ENCODE data around the gene ZBTB47. TPM values are rescaled to one million over a fixed set of nuclear protein-coding genes. Genes with fewer than 3 reads are reported as not detected.

Gene ZBTB47
- total RNA-seq, 1 experiment from 2014 or later: 9.5 TPM

- Histone ChIP-seq H4K20me1 (ENCODE audit: low read length) (no peaks in the 10 kb centered on the region), H3K4me1 (ENCODE audit: insufficient read depth, low read length) (no peaks in the 10 kb centered on the region), H3K4me3 (ENCODE audit: low read length) (no peak overlapping the region), H3K79me2 (ENCODE audit: low read length) (no peaks in the 10 kb centered on the region), H3K36me3 (ENCODE audit: low read depth, low read length) (no peaks in the 10 kb centered on the region), H3K9ac (ENCODE audit: low read length) (no peak overlapping the region), H3K4me2 (ENCODE audit: low read length) (no peak overlapping the region), H3K9me3 (ENCODE audit: low read length) (no peaks in the 10 kb centered on the region), H2AFZ (ENCODE audit: low read length) (no peak overlapping the region), H3F3A (ENCODE audit: low read length, unreplicated experiment) (no peaks in the 10 kb centered on the region), H3K27me3 (ENCODE audit: low read length) (no peaks in the 10 kb centered on the region), H3K9me2 (replicated peaks; ENCODE audit: low read length) (no peaks in the 10 kb centered on the region), H3K27ac (ENCODE audit: low read length) (no peak overlapping the region)
- ATAC-seq (no peak), DNase-seq (no peak)
- ChIA-PET CTCF (interaction anchor here (0.6 kb wide), 1 partner anchor 88 kb away, joined by 3 read pairs; no protein-coding TSS in a partner anchor), POLR2A (ENCODE audit: unreplicated experiment) (no interaction called here)
- no peak for TF ChIP-seq EZH2phosphoT487 (IDR thresholded peaks at IDR 0.05; ENCODE audit: borderline replicate concordance, low read length)
- no peak for TF ChIP-seq CTCF (conservative IDR thresholded peaks at IDR 0.05; ENCODE audit: low read depth, low read length)
- TF ChIP-seq EZH2 (IDR thresholded peaks at IDR 0.05; ENCODE audit: low read length, unreplicated experiment): no peak
- BruUV-seq (replicated peaks): no TSS peak
- intact Hi-C loops (cut with micrococcal nuclease): no loop called here
Measured at GRCh38 chr3:42712688-42713372, 59.3 kb downstream of the ZBTB47 start.

- POLR2A ChIA-PET (ENCODE audit: unreplicated experiment): no interaction called here
- no peak overlapping the region for H3K9ac ChIP-seq (ENCODE audit: low read length)
- no peaks in the 10 kb centered on the region for H3K9me3 ChIP-seq (ENCODE audit: low read length)
- no peaks in the 10 kb centered on the region for H3K27me3 ChIP-seq (ENCODE audit: low read length)
- no peaks in the 10 kb centered on the region for H3K36me3 ChIP-seq (ENCODE audit: low read depth, low read length)
- no peaks in the 10 kb centered on the region for H3F3A ChIP-seq (ENCODE audit: low read length, unreplicated experiment)
- H3K4me1 ChIP-seq (ENCODE audit: insufficient read depth, low read length): no peaks in the 10 kb centered on the region
- no peak for TF ChIP-seq EZH2 (IDR thresholded peaks at IDR 0.05; ENCODE audit: low read length, unreplicated experiment)
- TF ChIP-seq EZH2phosphoT487 (IDR thresholded peaks at IDR 0.05; ENCODE audit: borderline replicate concordance, low read length): no peak
- no peak for TF ChIP-seq CTCF (conservative IDR thresholded peaks at IDR 0.05; ENCODE audit: low read depth, low read length)
- H3K4me3 ChIP-seq (ENCODE audit: low read length): no peak overlapping the region
- H3K9me2 ChIP-seq (replicated peaks; ENCODE audit: low read length): no peaks in the 10 kb centered on the region
- BruUV-seq (replicated peaks): no TSS peak
- no peaks in the 10 kb centered on the region for H4K20me1 ChIP-seq (ENCODE audit: low read length)
- ATAC-seq (no peak), DNase-seq (no peak)
- no peak overlapping the region for H3K4me2 ChIP-seq (ENCODE audit: low read length)
- CTCF ChIA-PET: interaction anchor here (0.6 kb wide), 1 partner anchor 87 kb away, joined by 3 read pairs; no protein-coding TSS in a partner anchor
- no peaks in the 10 kb centered on the region for H3K79me2 ChIP-seq (ENCODE audit: low read length)
- H2AFZ ChIP-seq (ENCODE audit: low read length): no peak overlapping the region
- H3K27ac ChIP-seq (ENCODE audit: low read length): no peak overlapping the region
- intact Hi-C loops (cut with micrococcal nuclease): no loop called here
Measured at GRCh38 chr3:42713747-42714146, 60.2 kb downstream of the ZBTB47 start.

GRCh38 chr3:42714171-42714852 is 60.8 kb downstream of the ZBTB47 start:
- no peaks in the 10 kb centered on the region for H3K79me2 ChIP-seq (ENCODE audit: low read length)
- no peak overlapping the region for H3K4me2 ChIP-seq (ENCODE audit: low read length)
- ATAC-seq (no peak), DNase-seq (no peak)
- no peaks in the 10 kb centered on the region for H4K20me1 ChIP-seq (ENCODE audit: low read length)
- H2AFZ ChIP-seq (ENCODE audit: low read length): no peak overlapping the region
- POLR2A ChIA-PET (ENCODE audit: unreplicated experiment): no interaction called here
- H3F3A ChIP-seq (ENCODE audit: low read length, unreplicated experiment): no peaks in the 10 kb centered on the region
- H3K9ac ChIP-seq (ENCODE audit: low read length): no peak overlapping the region
- H3K27ac ChIP-seq (ENCODE audit: low read length): no peak overlapping the region
- H3K9me3 ChIP-seq (ENCODE audit: low read length): no peaks in the 10 kb centered on the region
- CTCF ChIA-PET: interaction anchor here (0.7 kb wide), 1 partner anchor 68 kb away, joined by 4 read pairs; no protein-coding TSS in a partner anchor
- no peaks in the 10 kb centered on the region for H3K36me3 ChIP-seq (ENCODE audit: low read depth, low read length)
- H3K4me3 ChIP-seq (ENCODE audit: low read length): no peak overlapping the region
- no peaks in the 10 kb centered on the region for H3K4me1 ChIP-seq (ENCODE audit: insufficient read depth, low read length)
- BruUV-seq (replicated peaks): no TSS peak
- H3K27me3 ChIP-seq (ENCODE audit: low read length): no peaks in the 10 kb centered on the region
- intact Hi-C loops (cut with micrococcal nuclease): no loop called here
- H3K9me2 ChIP-seq (replicated peaks; ENCODE audit: low read length): no peaks in the 10 kb centered on the region
- TF ChIP-seq CTCF (conservative IDR thresholded peaks at IDR 0.05; ENCODE audit: low read depth, low read length) (no peak), EZH2phosphoT487 (IDR thresholded peaks at IDR 0.05; ENCODE audit: borderline replicate concordance, low read length) (no peak), EZH2 (IDR thresholded peaks at IDR 0.05; ENCODE audit: low read length, unreplicated experiment) (no peak)

Data from PC-3 (cell line).